ENCODE measurements around the gene DPP7. TPM values are rescaled to one million over a fixed set of nuclear protein-coding genes. Genes with fewer than 3 reads are reported as not detected.

DPP7 gene
- total and polyA plus RNA-seq, 9 of the 15 experiments (the other 6 are each of a cell fraction or from before 2014, with no cell fraction given): 0.99 to 365 (median 132) TPM

DNA sequence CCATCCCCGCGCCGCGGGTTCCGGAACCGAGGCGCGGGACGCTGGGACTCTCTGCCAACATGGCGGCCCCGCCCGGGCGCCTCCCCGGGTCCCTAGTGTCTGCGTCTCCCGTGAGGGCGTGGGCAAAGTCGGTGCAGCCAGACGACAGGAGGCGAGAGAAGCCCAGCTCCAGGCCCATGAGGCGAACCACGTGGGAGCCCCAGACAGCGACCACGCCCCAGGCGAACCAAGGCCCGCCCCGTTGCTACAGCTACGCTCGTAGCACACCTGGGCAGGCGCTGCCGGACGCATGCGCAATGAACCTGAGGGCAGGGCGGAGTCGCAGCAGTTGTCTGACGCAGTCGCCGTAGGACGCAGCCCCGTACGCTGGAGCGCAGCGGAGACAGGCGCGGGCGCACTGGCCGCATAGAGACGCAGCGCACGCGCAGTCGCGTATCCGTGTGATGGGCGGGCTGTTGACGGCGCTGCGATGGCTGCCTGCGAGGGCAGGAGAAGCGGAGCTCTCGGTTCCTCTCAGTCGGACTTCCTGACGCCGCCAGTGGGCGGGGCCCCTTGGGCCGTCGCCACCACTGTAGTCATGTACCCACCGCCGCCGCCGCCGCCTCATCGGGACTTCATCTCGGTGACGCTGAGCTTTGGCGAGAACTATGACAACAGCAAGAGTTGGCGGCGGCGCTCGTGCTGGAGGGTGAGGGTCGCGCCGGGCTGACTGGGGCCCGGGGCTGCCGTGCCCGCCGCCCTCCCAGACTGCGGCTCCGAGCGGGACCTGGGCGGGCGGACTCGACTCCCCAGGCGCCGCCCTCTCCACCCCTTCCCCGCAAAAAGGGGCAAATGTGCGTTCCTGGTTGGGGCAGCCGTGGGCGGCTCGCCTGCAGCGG is 27.8 kb downstream of the DPP7 start, which contains the start of gene MAN1B1 (continued):
- peak; percentile 69 for TF ChIP-seq TAF1 (IDR thresholded peaks at IDR 0.05; ENCODE audit: control insufficient read depth, extremely low read depth, insufficient read depth, low read length, severe bottlenecking)
- TF ChIP-seq ZFPM2 (CRISPR knock-in tag; IDR thresholded peaks at IDR 0.05): no peak
- no peak for TF ChIP-seq TSHZ1 (CRISPR knock-in tag; IDR thresholded peaks at IDR 0.05)
- TF ChIP-seq TARDBP (IDR thresholded peaks at IDR 0.05): peak; percentile 73; the same call in 1 of the 2 replicates
- peak; percentile 61; the same call in 1 of the 2 replicates for TF ChIP-seq PHF8 (IDR thresholded peaks at IDR 0.05; ENCODE audit: borderline replicate concordance, low read length)
- peak; percentile 70 for TF ChIP-seq U2AF1 (optimal IDR thresholded peaks at IDR 0.05; ENCODE audit: low read depth, low read length)
- TF ChIP-seq LCOR (CRISPR knock-in tag; IDR thresholded peaks at IDR 0.05): 0 out of 2 replicates have a peak, but pooled peaks have one; percentile 14
- no peak for TF ChIP-seq BRCA1 (IDR thresholded peaks at IDR 0.05)
- peak; percentile 92; the same call in 1 of the 2 replicates for TF ChIP-seq BRCA1 (CRISPR knock-in tag; IDR thresholded peaks at IDR 0.05)
- TF ChIP-seq HNRNPLL (IDR thresholded peaks at IDR 0.05; ENCODE audit: low read depth, low read length, poor library complexity, severe bottlenecking): peak; percentile 100
- no peak for TF ChIP-seq CHD7 (IDR thresholded peaks at IDR 0.05; ENCODE audit: low read depth, low read length)
- TF ChIP-seq RFX1 (IDR thresholded peaks at IDR 0.05): peak; percentile 97

Data from K562 (cell line).